Upper lobe of right lung (tissue), 1 donor: Measurements from ENCODE around the gene NCKAP5. TPM values are rescaled to one million over a fixed set of nuclear protein-coding genes. Genes with fewer than 3 reads are reported as not detected.

ENCODE experiments used
- ATAC-seq: fragments of 200-7000 bp; cut with Tn5 transposase; one replicate; pipeline ENCODE4 v1.9.1; 2020; ENCODE audit warnings: mild to moderate bottlenecking, moderate library complexity
- DNase-seq: peaks from one replicate; pipeline ENCODE4 v3.0.0-alpha.2; 2020
- H3K27ac ChIP-seq: fragments of 200-600 bp; one replicate; pipeline ENCODE4 v1.8.0; 2022
- H3K27me3 ChIP-seq: fragments of 200-600 bp; one replicate; pipeline ENCODE4 v1.8.0; 2022; ENCODE audit warnings: mild to moderate bottlenecking
- H3K36me3 ChIP-seq: fragments of 200-600 bp; one replicate; pipeline ENCODE4 v1.8.0; 2022
- H3K4me1 ChIP-seq: fragments of 200-600 bp; one replicate; pipeline ENCODE4 v1.8.0; 2022
- H3K4me3 ChIP-seq: fragments of 200-600 bp; one replicate; pipeline ENCODE4 v1.8.0; 2022; ENCODE audit warnings: mild to moderate bottlenecking
- H3K9me3 ChIP-seq: fragments of 200-600 bp; one replicate; pipeline ENCODE4 v1.8.0; 2022
- intact Hi-C: fragments of 100-400 bp; cut with DNase I; formaldehyde crosslinking; loops from one replicate; pipeline ENCODE4 v1.11.0; 2022
- total RNA-seq: library from RNA; stranded (reverse); fragmentation: NEBNext Ultra II Directional; extraction: Animal tissue kit (Norgen Biotek cat#: 25700); gene quantifications from one replicate; pipeline ENCODE4 v1.2.1, GENCODE V29; 2021
- TF ChIP-seq, protein P1 (sequence below): fragments of 200-600 bp; IDR thresholded peaks from one replicate; pipeline ENCODE4 v1.8.0; 2022; ENCODE audit warnings: antibody characterized with exemption
- donor health status: DM: no; HTN: yes; CAD: no; lungs with severe emphysema.

The NCKAP5 gene
- total RNA-seq, 1 donor from 2014 or later, result 40.8 TPM

DNA sequence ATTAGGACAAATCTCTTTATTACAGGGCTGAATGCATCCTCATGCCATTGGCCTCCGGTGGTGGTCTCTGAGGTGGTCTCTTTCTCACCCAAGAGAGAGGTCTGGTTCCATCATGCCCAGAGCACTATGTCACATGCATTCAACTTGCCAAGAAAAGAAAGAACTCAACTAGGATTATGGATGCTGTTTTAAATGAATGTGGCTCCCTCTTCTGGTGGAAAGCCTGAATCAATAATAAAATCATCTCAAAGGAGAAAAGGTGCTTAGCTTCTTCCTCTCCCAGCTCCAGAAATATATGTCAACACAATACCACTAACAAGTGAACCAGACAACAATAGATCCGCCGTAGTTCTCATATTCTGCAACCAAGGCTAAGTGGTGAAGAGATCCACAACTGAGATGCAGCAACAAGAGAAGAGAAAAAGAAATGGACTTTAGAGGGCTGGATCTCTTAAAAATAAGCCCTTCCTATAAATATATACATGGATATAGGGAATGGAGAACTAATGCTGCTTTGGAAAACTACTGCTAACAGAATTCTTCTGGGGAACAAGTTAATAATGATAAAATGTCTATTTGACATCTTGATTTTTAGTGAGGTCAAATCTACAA lies 396.8 kb downstream of the NCKAP5 start:
- ATAC-seq, result peak; percentile 76
- no peak overlapping the region for H3K4me3 ChIP-seq
- TF ChIP-seq, protein P1, sequence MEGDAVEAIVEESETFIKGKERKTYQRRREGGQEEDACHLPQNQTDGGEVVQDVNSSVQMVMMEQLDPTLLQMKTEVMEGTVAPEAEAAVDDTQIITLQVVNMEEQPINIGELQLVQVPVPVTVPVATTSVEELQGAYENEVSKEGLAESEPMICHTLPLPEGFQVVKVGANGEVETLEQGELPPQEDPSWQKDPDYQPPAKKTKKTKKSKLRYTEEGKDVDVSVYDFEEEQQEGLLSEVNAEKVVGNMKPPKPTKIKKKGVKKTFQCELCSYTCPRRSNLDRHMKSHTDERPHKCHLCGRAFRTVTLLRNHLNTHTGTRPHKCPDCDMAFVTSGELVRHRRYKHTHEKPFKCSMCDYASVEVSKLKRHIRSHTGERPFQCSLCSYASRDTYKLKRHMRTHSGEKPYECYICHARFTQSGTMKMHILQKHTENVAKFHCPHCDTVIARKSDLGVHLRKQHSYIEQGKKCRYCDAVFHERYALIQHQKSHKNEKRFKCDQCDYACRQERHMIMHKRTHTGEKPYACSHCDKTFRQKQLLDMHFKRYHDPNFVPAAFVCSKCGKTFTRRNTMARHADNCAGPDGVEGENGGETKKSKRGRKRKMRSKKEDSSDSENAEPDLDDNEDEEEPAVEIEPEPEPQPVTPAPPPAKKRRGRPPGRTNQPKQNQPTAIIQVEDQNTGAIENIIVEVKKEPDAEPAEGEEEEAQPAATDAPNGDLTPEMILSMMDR, result peak; percentile 60

DNA sequence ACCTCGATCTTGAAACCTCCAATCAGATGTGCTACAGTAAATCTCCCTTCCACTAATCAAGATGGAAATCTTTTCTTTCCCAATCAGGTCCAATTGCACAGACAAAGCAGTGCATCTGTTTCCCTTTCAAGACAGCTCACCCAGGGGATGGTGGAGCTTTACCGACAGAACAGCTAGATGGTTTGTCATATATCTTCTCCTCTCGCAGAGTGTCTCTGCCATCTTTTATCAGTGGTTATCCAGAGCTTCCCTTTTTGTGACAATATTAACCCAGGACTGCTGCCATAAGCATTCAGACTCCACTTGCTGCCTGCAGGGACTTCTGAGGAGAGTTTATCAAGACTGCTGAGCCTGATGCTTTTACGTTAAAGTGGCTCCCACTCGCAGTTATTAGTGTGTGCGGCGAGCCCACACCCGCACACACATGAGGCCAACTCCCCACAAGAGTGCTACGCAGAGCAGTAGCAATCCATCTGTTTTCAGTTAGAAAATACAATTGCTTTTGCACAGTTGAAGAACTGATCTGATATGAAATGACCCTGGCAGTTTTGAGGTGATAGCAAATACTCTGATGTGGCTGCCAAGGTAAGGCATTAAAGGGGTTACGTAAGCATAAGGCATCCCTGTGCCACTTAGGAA lies 398.9 kb downstream of the NCKAP5 start:
- H3K4me1 ChIP-seq, result no peaks in the 10 kb centered on the region
- ATAC-seq, result peak; percentile 16
- no peaks in the 10 kb centered on the region for H3K36me3 ChIP-seq
- no peaks in the 10 kb centered on the region for H3K27me3 ChIP-seq
- no peak for DNase-seq
- no peaks in the 10 kb centered on the region for H3K9me3 ChIP-seq
- no peak overlapping the region for H3K27ac ChIP-seq
- intact Hi-C loops, result no loop called here
- TF ChIP-seq, protein P1, result no peak
- no peak overlapping the region for H3K4me3 ChIP-seq

More for the DNA sequence above, 396.8 kb downstream of the NCKAP5 start:
- Histone ChIP-seq H3K4me1 (no peaks in the 10 kb centered on the region), H3K27ac (no peak overlapping the region), H3K27me3 (no peaks in the 10 kb centered on the region), H3K9me3 (no peaks in the 10 kb centered on the region), H3K36me3 (no peaks in the 10 kb centered on the region)
- intact Hi-C loops, result no loop called here
- DNase-seq, result no peak

- ATAC-seq (peak; percentile 21), DNase-seq (no peak)
- Histone ChIP-seq H3K4me3 (no peak overlapping the region), H3K36me3 (no peaks in the 10 kb centered on the region), H3K4me1 (no peaks in the 10 kb centered on the region), H3K27ac (no peak overlapping the region), H3K27me3 (no peaks in the 10 kb centered on the region), H3K9me3 (no peaks in the 10 kb centered on the region)
- intact Hi-C loops, result no loop called here
- TF ChIP-seq, protein P1, result no peak
These were observed 400.3 kb downstream of the NCKAP5 start for GRCh38 chr2:133167990-133168389.

GRCh38 chr2:133167223-133167622 lies 401.0 kb downstream of the NCKAP5 start:
- Histone ChIP-seq H3K27ac (no peak overlapping the region), H3K4me3 (no peak overlapping the region), H3K36me3 (no peaks in the 10 kb centered on the region), H3K9me3 (no peaks in the 10 kb centered on the region), H3K4me1 (no peaks in the 10 kb centered on the region), H3K27me3 (no peaks in the 10 kb centered on the region)
- DNase-seq, result no peak
- ATAC-seq, result no peak
- TF ChIP-seq, protein P1, result no peak
- intact Hi-C loops, result no loop called here

- Histone ChIP-seq H3K4me3 (no peak overlapping the region), H3K4me1 (no peaks in the 10 kb centered on the region), H3K36me3 (no peaks in the 10 kb centered on the region), H3K27ac (no peak overlapping the region), H3K27me3 (no peaks in the 10 kb centered on the region), H3K9me3 (no peaks in the 10 kb centered on the region)
- no peak for DNase-seq
- no peak for ATAC-seq
- intact Hi-C loops, result no loop called here
- TF ChIP-seq, protein P1, result no peak
These were observed 402.2 kb downstream of the NCKAP5 start for GRCh38 chr2:133166031-133166430.
